WERI-Rb-1 (cell line): Measurements from ENCODE around the gene SLC30A3.

Source experiments
- DNase-seq: peaks from one replicate; pipeline ENCODE4 v3.0.0-alpha.2; 2020
- H3K27ac ChIP-seq: fragments of 250-450 bp; sonication (Bioruptor Pico); 2 replicates; pipeline ENCODE4 v1.5.1; 2020; ENCODE audit warnings: mild to moderate bottlenecking, moderate library complexity
- H3K27me3 ChIP-seq: fragments of 250-450 bp; sonication (Bioruptor Pico); 2 replicates; pipeline ENCODE4 v1.5.1; 2021; ENCODE audit warnings: mild to moderate bottlenecking, low read depth, moderate library complexity; ENCODE audit not compliant: insufficient read depth, severe bottlenecking
- H3K36me3 ChIP-seq: fragments of 250-450 bp; sonication (Bioruptor Pico); 2 replicates; pipeline ENCODE4 v1.5.1; 2020; ENCODE audit warnings: mild to moderate bottlenecking, moderate library complexity
- H3K4me3 ChIP-seq: 2 replicates; pipeline ENCODE4 v1.5.1; 2011; ENCODE audit warnings: low read depth, mild to moderate bottlenecking, control low read depth, low read length
- H3K9me3 ChIP-seq: fragments of 250-450 bp; sonication (Bioruptor Pico); 2 replicates; pipeline ENCODE4 v1.5.1; 2021; ENCODE audit warnings: mild to moderate bottlenecking, moderate library complexity; ENCODE audit not compliant: severe bottlenecking
- TF ChIP-seq, protein P1 (sequence below): IDR thresholded peaks from 2 replicates; pipeline ENCODE4 v1.5.1; 2011; ENCODE audit warnings: low read depth, mild to moderate bottlenecking, control low read depth, inconsistent platforms, low read length

Gene SLC30A3

DNA sequence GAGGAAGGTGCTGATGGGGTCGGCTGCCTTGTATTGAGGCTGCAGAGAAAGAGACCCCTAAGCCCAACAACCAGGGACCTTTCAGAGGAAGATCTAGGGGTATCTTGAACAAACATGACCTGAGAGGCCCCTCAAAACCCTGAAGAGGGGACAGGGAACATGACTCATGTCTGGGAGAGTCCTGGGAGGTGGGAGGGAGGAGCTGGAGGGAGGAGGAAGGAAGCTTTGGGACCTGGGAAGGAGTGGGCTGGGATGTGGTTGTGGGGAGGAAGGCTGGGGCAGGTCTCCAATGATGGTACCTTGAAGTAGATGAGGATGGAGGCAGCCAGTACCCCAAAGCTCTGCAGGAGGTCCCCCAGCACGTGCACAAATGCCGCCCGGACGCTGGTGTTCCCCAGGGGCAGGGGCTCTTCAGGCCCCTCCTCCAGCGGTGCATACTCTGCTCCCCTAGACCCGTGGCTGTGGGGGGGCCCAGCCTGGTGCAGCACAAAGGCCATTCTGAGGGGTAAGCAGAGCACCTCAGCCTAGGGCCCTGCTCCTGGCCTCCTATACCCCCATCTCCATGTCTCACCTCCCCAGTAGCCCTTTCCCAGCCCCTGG, 5.9 kb downstream of the SLC30A3 start:
- Histone ChIP-seq H3K4me3 (no peak overlapping the region), H3K36me3 (peaks cover 3% of the 10 kb centered on the region; the same call in 1 of the 2 replicates), H3K27ac (no peak overlapping the region), H3K27me3 (peaks cover 11% of the 10 kb centered on the region), H3K9me3 (no peaks in the 10 kb centered on the region)
- no peak for DNase-seq
- TF ChIP-seq, protein P1, sequence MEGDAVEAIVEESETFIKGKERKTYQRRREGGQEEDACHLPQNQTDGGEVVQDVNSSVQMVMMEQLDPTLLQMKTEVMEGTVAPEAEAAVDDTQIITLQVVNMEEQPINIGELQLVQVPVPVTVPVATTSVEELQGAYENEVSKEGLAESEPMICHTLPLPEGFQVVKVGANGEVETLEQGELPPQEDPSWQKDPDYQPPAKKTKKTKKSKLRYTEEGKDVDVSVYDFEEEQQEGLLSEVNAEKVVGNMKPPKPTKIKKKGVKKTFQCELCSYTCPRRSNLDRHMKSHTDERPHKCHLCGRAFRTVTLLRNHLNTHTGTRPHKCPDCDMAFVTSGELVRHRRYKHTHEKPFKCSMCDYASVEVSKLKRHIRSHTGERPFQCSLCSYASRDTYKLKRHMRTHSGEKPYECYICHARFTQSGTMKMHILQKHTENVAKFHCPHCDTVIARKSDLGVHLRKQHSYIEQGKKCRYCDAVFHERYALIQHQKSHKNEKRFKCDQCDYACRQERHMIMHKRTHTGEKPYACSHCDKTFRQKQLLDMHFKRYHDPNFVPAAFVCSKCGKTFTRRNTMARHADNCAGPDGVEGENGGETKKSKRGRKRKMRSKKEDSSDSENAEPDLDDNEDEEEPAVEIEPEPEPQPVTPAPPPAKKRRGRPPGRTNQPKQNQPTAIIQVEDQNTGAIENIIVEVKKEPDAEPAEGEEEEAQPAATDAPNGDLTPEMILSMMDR, result no peak

DNA sequence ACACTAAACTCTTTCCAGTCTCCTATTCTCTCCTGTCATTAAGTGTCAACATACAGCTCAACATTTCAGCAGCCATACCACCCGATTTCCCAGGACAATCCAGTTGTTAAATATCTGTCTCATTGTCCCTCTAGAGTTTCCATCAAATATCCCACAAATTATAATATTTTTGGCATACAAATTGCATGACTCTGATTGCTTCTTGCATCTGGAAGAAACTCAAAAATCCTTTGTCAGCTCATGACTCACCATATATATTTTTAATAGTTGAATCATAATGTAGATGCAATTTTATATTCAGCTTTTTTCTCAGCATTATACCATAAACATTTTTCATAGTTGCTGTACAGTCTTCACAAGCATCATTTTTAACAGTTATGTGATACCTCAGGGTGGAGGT, 7.2 kb downstream of the SLC30A3 start:
- Histone ChIP-seq H3K36me3 (peaks cover 3% of the 10 kb centered on the region; the same call in 1 of the 2 replicates), H3K27ac (no peak overlapping the region), H3K27me3 (no peaks in the 10 kb centered on the region), H3K9me3 (no peaks in the 10 kb centered on the region), H3K4me3 (no peak overlapping the region)
- DNase-seq, result no peak
- TF ChIP-seq, protein P1, result no peak

DNA sequence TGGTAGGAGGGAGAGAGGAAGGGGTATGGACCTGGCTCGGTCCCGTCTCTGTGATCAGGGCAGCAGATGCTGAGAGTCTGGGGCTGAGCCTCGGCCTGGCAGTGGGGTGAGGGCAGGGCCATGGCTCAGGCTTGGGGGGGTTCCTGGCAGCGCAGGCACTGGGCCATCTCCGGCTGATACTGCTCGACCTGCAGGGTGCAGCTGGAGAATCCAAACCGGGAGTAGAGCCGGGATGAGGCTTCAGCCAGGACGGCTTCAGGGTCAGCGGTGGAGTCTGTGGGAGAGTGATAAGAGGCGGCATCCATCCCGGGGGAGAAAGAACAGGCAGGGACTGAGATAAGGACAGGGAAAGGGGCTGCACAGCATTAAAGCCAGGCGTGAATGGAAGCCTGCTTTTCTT, 7.7 kb downstream of the SLC30A3 start:
- no peak for DNase-seq
- H3K27ac ChIP-seq, result no peak overlapping the region
- TF ChIP-seq, protein P1, result no peak
- no peaks in the 10 kb centered on the region for H3K9me3 ChIP-seq
- no peak overlapping the region for H3K4me3 ChIP-seq
- H3K27me3 ChIP-seq, result no peaks in the 10 kb centered on the region
- H3K36me3 ChIP-seq, result peaks cover 3% of the 10 kb centered on the region; the same call in 1 of the 2 replicates

DNA sequence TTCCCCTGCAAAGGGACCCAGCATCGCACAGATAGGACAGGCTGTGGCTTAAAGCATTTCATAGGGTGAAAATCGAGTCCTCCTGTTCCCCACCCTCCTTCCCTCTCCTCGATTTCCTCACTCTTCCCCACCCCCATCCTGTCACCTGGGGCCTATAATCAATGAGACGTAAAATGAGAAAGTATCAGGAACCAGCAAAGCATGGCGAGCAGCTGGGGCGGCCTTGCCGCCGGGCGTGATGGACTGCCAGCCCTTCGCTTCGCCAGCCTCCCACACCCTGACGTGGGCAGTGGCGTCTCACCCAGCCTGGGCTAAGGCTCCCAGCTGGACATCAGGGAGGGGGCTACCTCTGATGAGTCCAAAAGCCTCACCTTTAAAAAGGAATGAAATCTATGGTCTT, 11.1 kb downstream of the SLC30A3 start:
- no peak for DNase-seq

DNA sequence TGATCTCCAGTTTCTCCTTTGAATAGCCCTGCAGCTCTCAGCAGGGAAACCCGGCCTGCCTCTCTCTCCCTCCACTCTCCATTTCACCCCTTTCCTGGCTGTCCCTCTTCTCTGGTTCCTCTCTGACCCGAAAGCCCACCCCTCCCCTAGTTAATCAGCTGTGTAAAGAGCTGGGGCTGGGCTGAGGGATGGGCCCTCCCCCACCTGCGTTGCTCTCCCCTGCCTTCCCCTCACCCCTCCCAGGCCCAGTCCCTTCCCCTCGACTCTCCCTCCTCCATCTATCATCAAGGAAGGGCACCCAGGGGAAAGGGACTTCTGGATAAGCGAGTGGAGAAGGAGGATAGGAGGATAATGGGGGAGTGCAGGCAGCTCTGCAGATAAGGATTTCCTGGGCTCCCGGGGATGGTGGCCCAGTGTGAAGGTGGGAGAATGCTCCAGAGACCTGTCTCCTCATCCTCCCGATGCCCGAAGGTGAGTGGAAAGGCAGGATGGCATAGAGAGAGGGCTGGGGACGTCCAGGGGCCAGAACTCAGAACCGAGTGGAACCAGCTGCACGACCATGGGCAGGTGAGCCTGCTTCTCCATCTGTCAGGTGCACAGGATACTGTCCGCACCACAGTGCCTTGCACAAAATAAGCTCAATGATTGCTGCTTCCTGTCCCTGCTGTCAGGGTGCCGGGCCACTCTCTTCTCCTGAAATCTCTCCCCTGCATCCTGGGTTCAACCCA, 12.0 kb downstream of the SLC30A3 start:
- H3K27ac ChIP-seq, result peak overlapping the region; percentile 63
- H3K36me3 ChIP-seq, result no peaks in the 10 kb centered on the region
- no peaks in the 10 kb centered on the region for H3K9me3 ChIP-seq
- no peak overlapping the region for H3K4me3 ChIP-seq
- TF ChIP-seq, protein P1, result no peak
- H3K27me3 ChIP-seq, result no peaks in the 10 kb centered on the region
- DNase-seq, result peak; percentile 25

More for the DNA sequence above, 11.1 kb downstream of the SLC30A3 start:
- H3K27me3 ChIP-seq, result no peaks in the 10 kb centered on the region
- no peak overlapping the region for H3K4me3 ChIP-seq
- H3K36me3 ChIP-seq, result no peaks in the 10 kb centered on the region
- H3K27ac ChIP-seq, result no peak overlapping the region
- no peaks in the 10 kb centered on the region for H3K9me3 ChIP-seq
- TF ChIP-seq, protein P1, result no peak
